Mesodermal cell (in vitro differentiated cells): ENCODE data around the gene CHD9.
A peak's percentile ranks its signal among the peaks of the same experiment; 100 is the strongest.
"Not testable (repeated sequence)": the region's sequence is repeated elsewhere in the genome, so short reads cannot be mapped to it uniquely, and the experiment has no call there.

Experiments used
- H3K27ac ChIP-seq: 2 replicates; pipeline ENCODE4 v1.7.0; 2013; ENCODE audit warnings: mild to moderate bottlenecking, low read depth, low read length, moderate library complexity; ENCODE audit not compliant: severe bottlenecking
- H3K36me3 ChIP-seq: 2 replicates; pipeline ENCODE4 v1.7.1; 2013; ENCODE audit warnings: mild to moderate bottlenecking, low read length, moderate library complexity; ENCODE audit not compliant: control insufficient read depth, insufficient read depth
- H3K4me1 ChIP-seq: one replicate; pipeline ENCODE4 v1.7.1; 2013; ENCODE audit warnings: mild to moderate bottlenecking, low read length; ENCODE audit not compliant: insufficient read depth, control insufficient read depth, poor library complexity, severe bottlenecking
- H3K4me3 ChIP-seq: 2 replicates; pipeline ENCODE4 v1.7.0; 2013; ENCODE audit warnings: low read length, control low read depth, mild to moderate bottlenecking; ENCODE audit not compliant: insufficient read depth, poor library complexity, severe bottlenecking; ENCODE audit errors: extremely low read depth
- H3K9me3 ChIP-seq: 2 replicates; pipeline ENCODE4 v1.7.1; 2013; ENCODE audit warnings: mild to moderate bottlenecking, low read length, moderate library complexity; ENCODE audit not compliant: control insufficient read depth
- WGBS, 2 experiments: methylation state at CpG; one replicate each; pipeline ENCODE4 v1.1.5; 2013; ENCODE audit warnings: missing lambda C conversion rate in 2 of 2; ENCODE audit not compliant: insufficient coverage in 2 of 2; 5-methylcytosine and 5-hydroxymethylcytosine counted together

Gene CHD9

DNA sequence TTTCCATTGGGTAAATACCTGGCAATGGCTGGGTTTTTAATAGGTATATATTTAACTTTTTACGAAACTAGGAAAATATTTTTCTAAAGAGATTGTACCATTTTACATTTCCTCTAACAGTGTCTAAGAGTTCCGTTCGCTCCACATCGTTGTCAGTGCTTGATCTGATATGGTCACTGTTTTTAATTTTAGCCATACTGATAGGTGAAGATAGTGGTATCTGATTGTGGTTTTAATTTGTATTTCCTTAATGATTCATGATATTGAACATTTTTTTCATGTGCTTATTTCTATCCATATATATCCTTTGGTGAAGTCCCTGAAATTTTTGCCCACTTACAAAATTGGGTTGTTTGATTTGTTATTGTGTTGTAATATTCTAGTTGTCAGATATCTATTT lies 117.7 kb downstream of the CHD9 start:
- Histone ChIP-seq H3K27ac (no peak overlapping the region), H3K4me3 (no peak overlapping the region), H3K4me1 (no peaks in the 10 kb centered on the region), H3K36me3 (peaks cover 5% of the 10 kb centered on the region), H3K9me3 (no peaks in the 10 kb centered on the region)
- 67% methylated on average over 3 of the region's 4 CpGs; no CpG with 5 or more reads in 1 of the 2 experiments for WGBS, 2 experiments

DNA sequence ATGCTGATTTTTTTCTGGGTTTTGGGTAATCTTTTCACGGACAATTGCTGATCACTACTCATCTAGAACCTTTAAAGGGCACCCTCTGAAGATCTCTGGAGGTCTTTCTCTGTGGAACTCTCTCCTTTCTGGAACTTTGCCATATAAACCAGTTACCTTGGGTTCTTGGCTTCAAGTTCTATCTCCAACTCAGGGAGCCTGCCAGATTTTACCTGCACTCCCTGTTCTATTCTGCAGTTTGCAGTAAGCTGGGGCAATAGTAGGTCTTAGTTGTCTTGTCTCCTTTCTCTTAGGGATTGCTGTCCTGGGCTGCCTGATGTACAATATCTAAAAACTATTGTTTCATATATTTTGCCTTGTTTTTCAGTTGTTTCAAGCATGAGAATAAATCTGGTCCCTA lies 120.3 kb downstream of the CHD9 start:
- Histone ChIP-seq H3K4me1 (no peaks in the 10 kb centered on the region), H3K27ac (no peak overlapping the region), H3K9me3 (no peaks in the 10 kb centered on the region), H3K36me3 (peaks cover 5% of the 10 kb centered on the region), H3K4me3 (no peak overlapping the region)
- 100% methylated on average over 1 of the region's 1 CpG for WGBS, 2 experiments

DNA sequence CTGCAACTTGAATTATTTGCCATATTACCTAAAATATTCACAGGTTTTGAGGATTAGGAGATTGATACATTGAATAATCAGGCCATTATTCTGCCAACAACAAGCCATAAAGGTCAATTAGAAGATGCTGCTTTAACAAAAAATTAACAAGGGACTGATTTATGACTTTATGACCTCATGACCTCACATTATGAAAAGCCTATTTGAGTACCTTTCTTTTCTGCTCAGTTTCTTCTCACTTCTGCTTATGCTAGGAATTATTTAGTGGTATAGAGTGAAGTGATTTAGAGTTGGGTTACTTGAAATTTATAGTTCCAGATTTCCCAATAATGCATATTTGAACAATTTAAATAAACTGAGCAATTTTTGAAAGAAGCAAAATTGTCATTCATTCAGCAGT lies 121.6 kb downstream of the CHD9 start:
- no peak overlapping the region for H3K4me3 ChIP-seq
- no peaks in the 10 kb centered on the region for H3K9me3 ChIP-seq
- peaks cover 5% of the 10 kb centered on the region for H3K36me3 ChIP-seq
- H3K27ac ChIP-seq = no peak overlapping the region
- H3K4me1 ChIP-seq = no peaks in the 10 kb centered on the region

DNA sequence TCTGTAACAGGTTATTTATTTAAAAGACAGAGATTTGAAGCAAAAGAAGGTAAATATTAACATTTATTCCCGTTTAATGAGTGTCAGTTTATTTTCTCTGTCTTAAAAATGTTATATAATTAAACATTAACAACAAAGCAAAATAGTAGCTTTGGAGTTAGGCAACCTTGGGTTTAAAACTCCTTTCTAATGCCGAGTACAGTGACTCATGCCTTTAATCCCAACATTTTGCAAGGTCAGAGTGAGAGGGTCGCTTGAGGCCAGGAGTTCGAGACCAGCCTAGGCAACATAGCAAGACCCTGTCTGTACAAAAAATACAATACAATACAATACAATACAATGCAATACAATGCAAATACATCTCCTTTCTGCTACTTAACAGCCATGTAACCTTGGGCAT lies 128.7 kb downstream of the CHD9 start:
- peaks cover 15% of the 10 kb centered on the region for H3K9me3 ChIP-seq
- H3K36me3 ChIP-seq = peaks cover 32% of the 10 kb centered on the region
- no peak overlapping the region for H3K4me3 ChIP-seq
- no peak overlapping the region for H3K27ac ChIP-seq
- no peaks in the 10 kb centered on the region for H3K4me1 ChIP-seq
- WGBS, 2 experiments = 89 to 100% methylated on average over 1 to 3 of the region's 4 CpGs

DNA sequence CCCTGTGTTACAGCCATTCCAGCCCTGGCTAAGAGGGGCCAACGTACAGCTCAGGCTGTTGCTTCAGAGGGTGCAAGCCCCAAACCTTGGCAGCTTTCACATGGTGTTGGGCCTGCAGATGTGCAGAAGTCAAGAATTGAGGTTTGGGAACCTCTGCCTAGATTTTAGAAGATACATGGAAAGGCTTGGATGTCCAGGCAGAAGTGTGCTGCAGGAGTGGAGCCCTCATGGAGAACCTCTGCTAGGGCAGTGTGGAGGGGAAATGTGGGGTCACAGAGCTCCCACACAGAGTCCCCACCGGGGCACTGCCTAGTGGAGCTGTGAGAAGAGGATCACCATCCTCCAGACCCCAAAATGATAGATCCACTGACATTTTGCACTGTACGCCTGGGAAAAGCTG lies 130.9 kb downstream of the CHD9 start:
- not testable (repeated sequence) for H3K4me3 ChIP-seq, H3K27ac ChIP-seq, H3K4me1 ChIP-seq
- WGBS, 2 experiments = 87 to 94% methylated on average over 2 to 3 of the region's 3 CpGs
- Histone ChIP-seq H3K9me3 (peaks cover 15% of the 10 kb centered on the region), H3K36me3 (peaks cover 32% of the 10 kb centered on the region)

DNA sequence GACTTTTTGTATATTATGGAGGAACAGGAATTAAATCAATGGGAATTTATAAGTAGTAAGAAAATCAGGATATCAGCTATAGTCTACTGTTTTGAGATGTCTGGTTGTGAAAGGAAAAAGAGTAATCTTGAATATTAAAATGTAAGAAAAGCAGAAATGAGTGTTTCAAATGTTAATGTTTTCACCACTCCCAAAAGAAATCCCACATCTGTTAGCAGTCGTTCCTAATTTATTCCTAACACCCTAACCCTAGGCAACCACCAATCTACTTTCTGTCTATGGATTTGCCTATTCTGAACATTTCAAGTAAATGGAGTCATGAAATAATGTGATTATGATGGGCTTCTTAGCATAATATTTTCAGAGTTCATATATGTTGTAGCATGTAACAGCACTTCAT lies 133.0 kb downstream of the CHD9 start:
- H3K4me3 ChIP-seq = no peak overlapping the region
- WGBS, 2 experiments = no CpG with 5 or more reads among the region's 1 CpG
- peaks cover 15% of the 10 kb centered on the region for H3K9me3 ChIP-seq
- H3K4me1 ChIP-seq = no peaks in the 10 kb centered on the region
- peaks cover 26% of the 10 kb centered on the region for H3K36me3 ChIP-seq
- H3K27ac ChIP-seq = no peak overlapping the region

DNA sequence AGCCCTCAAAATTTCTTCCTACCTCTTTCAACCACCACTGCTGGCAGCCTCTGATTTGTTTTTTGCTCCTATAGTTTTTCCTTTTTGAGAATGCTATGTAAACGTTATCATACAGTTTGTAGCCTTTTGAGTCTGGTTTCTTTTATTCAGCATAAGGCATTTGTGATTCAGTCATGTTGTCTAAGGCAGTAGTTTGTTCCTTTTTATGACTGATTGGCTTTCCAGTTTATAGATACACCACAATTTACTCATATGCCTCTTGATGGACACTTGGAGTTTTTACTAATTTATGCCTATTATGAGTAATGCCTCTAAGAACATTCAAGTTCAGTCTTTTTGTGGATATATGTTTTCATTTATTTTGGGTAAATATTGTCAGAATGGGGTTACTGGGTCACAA lies 136.6 kb downstream of the CHD9 start:
- no peak overlapping the region for H3K4me3 ChIP-seq
- H3K9me3 ChIP-seq = no peaks in the 10 kb centered on the region
- H3K4me1 ChIP-seq = no peaks in the 10 kb centered on the region
- H3K36me3 ChIP-seq = no peaks in the 10 kb centered on the region
- no peak overlapping the region for H3K27ac ChIP-seq
- WGBS, 2 experiments = no CpG with 5 or more reads among the region's 1 CpG

DNA sequence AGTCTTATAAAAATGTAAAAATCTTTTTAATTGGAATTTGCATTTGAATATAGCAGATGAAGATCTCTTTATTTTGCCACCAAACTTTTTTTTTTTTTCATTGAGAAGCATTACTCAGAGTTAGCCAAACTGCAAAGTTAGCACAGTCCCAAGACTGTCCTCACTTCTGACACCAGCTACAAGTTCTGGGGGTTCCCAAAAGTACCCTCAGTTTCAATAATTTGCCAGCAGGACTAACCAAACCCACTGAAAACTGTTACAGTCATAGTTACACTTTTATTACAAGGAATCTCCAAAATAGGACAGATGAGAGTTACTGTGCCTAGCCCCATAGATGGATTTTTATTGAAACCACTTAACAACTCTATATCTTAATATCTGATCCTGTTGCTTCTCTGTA lies 144.1 kb downstream of the CHD9 start:
- Histone ChIP-seq H3K4me3 (no peak overlapping the region), H3K4me1 (no peaks in the 10 kb centered on the region), H3K27ac (no peak overlapping the region), H3K9me3 (peaks cover 7% of the 10 kb centered on the region), H3K36me3 (peaks cover 14% of the 10 kb centered on the region)

DNA sequence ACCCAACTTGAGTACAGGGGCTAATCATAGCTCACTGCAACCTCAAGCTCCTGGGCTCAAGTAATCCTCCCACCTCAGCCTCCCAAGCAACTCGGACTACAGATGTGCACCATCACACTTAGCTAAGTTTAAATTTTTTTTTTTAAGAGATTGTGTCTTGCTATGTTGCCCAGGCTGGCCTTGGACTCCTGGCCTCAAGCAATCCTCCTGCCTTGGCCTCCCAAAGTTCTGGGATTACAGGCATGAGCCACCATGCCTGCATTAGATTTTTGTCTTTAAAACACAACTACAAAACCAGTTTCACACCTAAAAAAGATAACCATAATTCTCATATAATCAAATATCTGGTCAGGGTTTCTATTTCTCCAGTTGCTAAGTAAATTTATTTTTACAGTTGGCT lies 147.1 kb downstream of the CHD9 start:
- Histone ChIP-seq H3K4me3 (no peak overlapping the region), H3K9me3 (peaks cover 7% of the 10 kb centered on the region), H3K4me1 (peaks cover 2% of the 10 kb centered on the region), H3K27ac (no peak overlapping the region), H3K36me3 (peaks cover 14% of the 10 kb centered on the region)
- no CpG with 5 or more reads among the region's 1 CpG for WGBS, 2 experiments

DNA sequence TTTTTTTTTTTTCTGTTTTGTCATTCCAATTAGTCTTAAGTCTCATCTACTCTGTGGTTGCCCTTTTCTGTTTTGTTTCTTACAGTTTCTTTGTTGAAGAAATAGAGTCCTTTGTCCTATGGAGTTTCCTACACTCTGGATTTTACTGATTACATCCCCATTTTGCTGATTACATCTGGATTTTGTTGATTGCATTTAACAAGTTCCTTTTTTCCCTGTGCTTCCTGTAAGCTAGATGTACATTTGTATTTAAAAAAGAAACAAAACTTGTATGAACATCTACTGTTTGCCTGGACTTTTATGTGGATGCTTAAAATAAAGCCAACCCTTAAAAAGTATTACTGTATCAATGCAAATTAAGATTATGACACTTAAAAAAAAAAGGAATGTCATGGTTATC lies 147.6 kb downstream of the CHD9 start:
- peaks cover 7% of the 10 kb centered on the region for H3K9me3 ChIP-seq
- peaks cover 14% of the 10 kb centered on the region for H3K36me3 ChIP-seq
- H3K27ac ChIP-seq = no peak overlapping the region
- H3K4me1 ChIP-seq = peaks cover 5% of the 10 kb centered on the region
- no peak overlapping the region for H3K4me3 ChIP-seq

DNA sequence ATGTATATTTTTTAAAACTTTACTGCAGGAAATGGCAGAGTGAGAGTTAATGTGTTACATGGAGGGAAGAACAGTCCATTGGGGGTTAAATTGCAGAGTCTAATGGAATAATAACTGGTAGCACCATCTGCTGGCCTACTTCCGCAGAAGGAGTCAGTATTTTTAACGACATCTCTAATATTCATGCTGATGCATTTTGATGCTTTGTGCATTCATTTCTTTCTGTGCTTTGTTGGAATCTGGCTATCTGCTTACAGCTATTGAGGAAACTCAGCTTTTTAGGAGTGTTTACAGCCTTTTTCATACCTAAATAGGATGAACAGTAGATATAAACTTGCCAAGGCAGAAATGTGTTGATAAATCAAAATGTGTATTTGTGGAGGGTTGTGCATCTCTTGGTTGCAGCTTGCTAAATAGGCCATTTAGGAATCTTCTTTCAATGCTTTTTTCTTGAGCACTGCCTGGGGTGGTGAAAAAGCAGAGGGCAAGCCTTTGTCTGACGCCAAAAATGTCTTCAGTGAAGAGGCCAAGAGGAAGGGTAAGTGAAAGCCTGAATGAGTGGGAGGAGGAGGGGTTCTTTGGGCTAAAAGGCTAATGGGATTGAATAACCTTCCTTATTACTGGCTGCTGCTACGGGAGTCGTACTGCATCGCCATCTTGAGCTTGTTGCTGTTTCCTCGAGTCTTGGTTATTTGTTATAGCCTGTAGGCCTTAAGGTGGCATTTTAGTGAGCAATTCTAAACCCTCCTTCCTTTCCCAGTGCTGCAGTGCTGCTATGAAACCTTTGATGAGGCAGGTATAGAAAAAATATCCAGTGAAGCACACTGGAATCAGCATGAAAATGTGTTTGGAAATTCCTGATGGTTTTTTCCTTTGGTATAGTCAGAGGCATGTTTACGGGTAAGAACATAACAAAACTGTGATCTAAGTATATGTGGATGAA lies 153.3 kb downstream of the CHD9 start:
- Histone ChIP-seq H3K36me3 (peaks cover 7% of the 10 kb centered on the region), H3K4me3 (peak overlapping the region; percentile 52), H3K27ac (peak overlapping the region; percentile 96), H3K4me1 (peaks cover 5% of the 10 kb centered on the region), H3K9me3 (no peaks in the 10 kb centered on the region)
- WGBS, 2 experiments = 0% methylated on average over 1 to 4 of the region's 8 CpGs
